ENCODE measurements around the gene PDCL2. TPM values are rescaled to one million over a fixed set of nuclear protein-coding genes. Genes with fewer than 3 reads are reported as not detected.

PDCL2 gene
- total and polyA plus RNA-seq, 2 of the 13 experiments (the other 11 are each of a cell fraction or from before 2014, with no cell fraction given): not detected

DNA sequence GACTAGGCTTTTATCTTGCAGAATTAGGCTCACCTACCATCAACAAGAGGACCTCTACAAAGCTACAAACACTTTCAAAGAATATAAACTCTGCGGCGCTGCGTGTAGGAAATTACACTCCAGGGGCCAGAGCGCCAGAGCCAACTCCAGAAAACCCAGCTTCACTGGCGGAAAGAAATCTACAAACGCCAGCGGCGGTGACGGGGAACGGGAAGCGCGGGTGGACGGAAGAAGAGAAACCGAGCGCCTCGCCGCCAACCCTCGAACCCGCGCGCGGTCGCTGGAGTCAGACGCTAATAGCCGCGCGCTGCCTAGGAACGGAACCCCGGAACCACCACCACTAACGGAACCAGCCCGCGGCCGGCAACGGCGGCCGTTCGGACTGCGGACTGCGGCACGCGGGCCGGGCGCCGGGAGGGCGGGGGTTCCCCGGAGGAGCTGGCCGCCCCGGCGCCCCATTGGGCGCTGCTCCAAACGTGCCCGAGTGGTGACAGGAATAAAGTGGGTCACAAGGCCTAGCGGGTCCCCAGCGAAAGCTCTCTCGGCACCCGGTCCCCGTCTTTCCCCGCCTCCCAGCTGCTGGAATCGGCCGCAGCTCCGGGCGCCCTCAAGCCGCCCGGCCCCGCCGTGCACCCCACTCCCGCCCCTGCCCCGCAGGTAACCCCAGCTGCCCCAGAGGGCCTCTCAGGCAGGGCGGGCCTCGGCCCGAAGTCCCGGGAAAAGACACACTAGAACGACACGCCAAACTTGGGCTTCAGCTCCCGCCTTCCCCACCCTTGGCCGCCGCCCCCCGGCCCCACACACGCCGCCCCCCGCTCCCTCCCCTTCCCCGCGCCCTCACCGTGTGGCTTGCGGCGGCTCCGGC, 46.2 kb downstream of the PDCL2 start (continued):
- TF ChIP-seq BORCS8-MEF2B (CRISPR knock-in tag; IDR thresholded peaks at IDR 0.05) (peak; percentile 34; the same call in 1 of the 2 replicates), THAP7 (CRISPR knock-in tag; IDR thresholded peaks at IDR 0.05) (no peak), SIX1 (CRISPR knock-in tag; IDR thresholded peaks at IDR 0.05; ENCODE audit: borderline replicate concordance) (no peak), ATF1 (CRISPR knock-in tag; IDR thresholded peaks at IDR 0.05) (no peak), ZBTB42 (CRISPR knock-in tag; IDR thresholded peaks at IDR 0.05) (peak; percentile 59; the same call in 1 of the 2 replicates), CBFB (CRISPR knock-in tag; IDR thresholded peaks at IDR 0.05) (peak; percentile 60; the same call in 1 of the 2 replicates), MYC (CRISPR knock-in tag; IDR thresholded peaks at IDR 0.05; ENCODE audit: borderline replicate concordance) (peak; percentile 58; the same call in 1 of the 2 replicates), ZIK1 (CRISPR knock-in tag; IDR thresholded peaks at IDR 0.05; ENCODE audit: borderline replicate concordance, low read depth) (no peak), ZFP36L1 (CRISPR knock-in tag; IDR thresholded peaks at IDR 0.05) (no peak), ZNF616 (CRISPR knock-in tag; IDR thresholded peaks at IDR 0.05; ENCODE audit: low read depth) (no peak), SATB2 (CRISPR knock-in tag; IDR thresholded peaks at IDR 0.05) (no peak), ZNF597 (CRISPR knock-in tag; IDR thresholded peaks at IDR 0.05) (no peak), IRF2 (CRISPR knock-in tag; IDR thresholded peaks at IDR 0.05) (peak; percentile 82), ARNTL (CRISPR knock-in tag; IDR thresholded peaks at IDR 0.05) (no peak), ZNF720 (CRISPR knock-in tag; IDR thresholded peaks at IDR 0.05) (no peak)
- TF ChIP-seq, protein P1, sequence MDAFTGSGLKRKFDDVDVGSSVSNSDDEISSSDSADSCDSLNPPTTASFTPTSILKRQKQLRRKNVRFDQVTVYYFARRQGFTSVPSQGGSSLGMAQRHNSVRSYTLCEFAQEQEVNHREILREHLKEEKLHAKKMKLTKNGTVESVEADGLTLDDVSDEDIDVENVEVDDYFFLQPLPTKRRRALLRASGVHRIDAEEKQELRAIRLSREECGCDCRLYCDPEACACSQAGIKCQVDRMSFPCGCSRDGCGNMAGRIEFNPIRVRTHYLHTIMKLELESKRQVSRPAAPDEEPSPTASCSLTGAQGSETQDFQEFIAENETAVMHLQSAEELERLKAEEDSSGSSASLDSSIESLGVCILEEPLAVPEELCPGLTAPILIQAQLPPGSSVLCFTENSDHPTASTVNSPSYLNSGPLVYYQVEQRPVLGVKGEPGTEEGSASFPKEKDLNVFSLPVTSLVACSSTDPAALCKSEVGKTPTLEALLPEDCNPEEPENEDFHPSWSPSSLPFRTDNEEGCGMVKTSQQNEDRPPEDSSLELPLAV (CRISPR knock-in tag; conservative IDR thresholded peaks at IDR 0.05; ENCODE audit: low read depth): no peak
